Neutrophil (primary cell): Measurements from ENCODE around the gene NTM.

ENCODE experiments used
- H3K27ac ChIP-seq: fragments of 200-600 bp; sonication (generic); 2 replicates; pipeline ENCODE4 v1.5.1; 2016; ENCODE audit warnings: mild to moderate bottlenecking, moderate library complexity
- H3K27me3 ChIP-seq: fragments of 200-600 bp; sonication (generic); 2 replicates; pipeline ENCODE4 v1.6.0; 2016; ENCODE audit warnings: mild to moderate bottlenecking
- H3K36me3 ChIP-seq: fragments of 200-600 bp; sonication (generic); 2 replicates; pipeline ENCODE4 v1.5.1; 2017
- H3K4me1 ChIP-seq, 2 experiments: fragments of 200-600 bp in 1 of 2; sonication (generic) in 1 of 2; 1 replicate in 1 of 2; 2 replicates in 1 of 2; pipeline versions ENCODE4 v1.5.1 to v1.6.1; 2013 to 2016; ENCODE audit warnings: low read depth in 1 of 2, low read length in 1 of 2, mild to moderate bottlenecking in 1 of 2, moderate library complexity in 1 of 2; ENCODE audit not compliant: control insufficient read depth in 1 of 2, insufficient read depth in 1 of 2
- H3K4me3 ChIP-seq, 2 experiments: fragments of 200-600 bp in 1 of 2; sonication (generic) in 1 of 2; 1 replicate in 1 of 2; 2 replicates in 1 of 2; pipeline ENCODE4 v1.5.1; 2013 to 2016; ENCODE audit warnings: low read depth in 1 of 2, low read length in 1 of 2, mild to moderate bottlenecking in 1 of 2, moderate library complexity in 1 of 2
- H3K9me3 ChIP-seq: fragments of 200-600 bp; sonication (generic); 2 replicates; pipeline ENCODE4 v1.5.1; 2016
- CTCF ChIP-seq: fragments of 200-600 bp; sonication (generic); IDR thresholded peaks from 2 replicates; pipeline ENCODE4 v1.5.1; 2016; ENCODE audit warnings: antibody characterized with exemption

The NTM gene

DNA sequence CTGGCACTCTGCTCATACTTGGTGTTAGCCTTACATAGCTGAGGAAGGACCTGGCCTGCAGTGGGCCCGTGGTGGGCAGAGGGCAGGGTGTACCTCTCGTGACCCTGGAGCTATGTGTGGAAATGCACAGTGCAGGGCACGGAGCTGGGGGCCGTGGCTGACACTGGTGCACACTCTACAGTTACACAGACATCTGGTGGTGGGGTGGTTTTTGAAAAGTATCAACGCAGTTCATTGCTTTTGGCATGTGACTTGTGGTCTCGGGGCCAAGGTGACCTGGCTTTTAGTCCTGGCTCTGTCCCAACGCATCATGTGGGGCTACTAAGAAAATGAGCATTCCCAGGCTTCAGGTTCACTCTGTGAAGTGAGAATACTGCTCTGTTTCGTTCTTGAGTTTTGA, 553.6 kb downstream of the NTM start:
- H3K4me1 ChIP-seq, result no peaks in the 10 kb centered on the region
- no peaks in the 10 kb centered on the region for H3K9me3 ChIP-seq
- H3K36me3 ChIP-seq, result no peaks in the 10 kb centered on the region
- no peak overlapping the region for H3K4me3 ChIP-seq
- no peak overlapping the region for H3K27ac ChIP-seq
- H3K27me3 ChIP-seq, result peaks cover 5% of the 10 kb centered on the region
- TF ChIP-seq CTCF, result no peak

DNA sequence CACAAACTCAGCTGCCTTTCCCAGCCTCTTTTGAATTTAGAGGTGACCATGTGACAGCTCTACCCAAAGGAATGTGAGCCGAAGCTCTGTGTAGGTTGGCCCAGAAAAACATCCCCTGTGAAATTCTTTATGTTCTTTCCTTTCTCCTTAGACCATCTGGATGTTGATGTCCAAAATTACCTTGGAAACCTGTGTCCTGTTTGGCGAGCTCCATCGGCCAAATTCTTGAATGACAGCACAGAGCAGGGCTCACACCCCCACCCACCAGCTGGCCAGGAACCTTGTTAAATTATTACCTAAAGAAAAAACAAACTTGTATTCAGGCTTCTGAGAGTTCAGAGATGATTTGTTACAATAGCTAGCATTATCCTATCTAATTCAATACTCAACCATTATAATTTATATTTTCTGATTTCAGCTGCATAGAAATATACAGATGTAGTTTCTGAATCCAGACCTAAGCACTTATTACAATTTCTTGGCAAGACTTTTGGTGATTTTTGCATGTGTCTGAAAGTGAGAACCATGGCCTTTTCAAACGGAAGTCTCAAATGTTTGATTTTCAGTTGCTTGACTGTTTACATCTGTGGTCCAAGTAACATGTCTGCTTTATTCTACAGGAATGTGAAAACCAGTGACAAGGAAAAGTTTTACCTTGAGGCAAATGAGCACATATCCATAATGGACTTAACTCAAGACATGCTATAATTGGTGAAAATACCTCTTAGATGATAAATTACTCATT, 554.2 kb downstream of the NTM start:
- no peak overlapping the region for H3K4me3 ChIP-seq
- H3K4me1 ChIP-seq, result no peaks in the 10 kb centered on the region
- TF ChIP-seq CTCF, result no peak
- H3K36me3 ChIP-seq, result no peaks in the 10 kb centered on the region
- H3K9me3 ChIP-seq, result no peaks in the 10 kb centered on the region
- peaks cover 5% of the 10 kb centered on the region for H3K27me3 ChIP-seq
- no peak overlapping the region for H3K27ac ChIP-seq

DNA sequence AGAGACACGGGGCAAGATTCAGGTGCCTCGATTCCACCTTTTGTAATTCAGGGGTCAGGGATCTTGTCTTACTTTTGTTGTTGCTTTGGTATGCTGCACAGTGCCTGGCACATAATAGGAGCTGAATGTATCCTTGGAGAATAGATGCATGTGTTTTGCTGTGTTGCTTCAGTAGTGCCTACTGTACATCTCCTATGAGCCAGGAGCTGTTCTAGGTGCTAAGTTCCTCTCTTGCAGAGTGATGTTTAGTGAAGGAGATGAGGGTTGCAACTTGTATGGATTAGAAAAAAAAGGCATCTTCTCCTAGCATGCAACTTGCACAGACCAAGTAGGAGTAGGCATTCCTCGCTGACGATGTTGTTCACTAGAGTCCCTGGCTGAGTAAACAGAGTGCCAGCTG, 555.4 kb downstream of the NTM start:
- no peak overlapping the region for H3K27ac ChIP-seq
- H3K27me3 ChIP-seq, result no peaks in the 10 kb centered on the region
- no peaks in the 10 kb centered on the region for H3K4me1 ChIP-seq
- no peak for TF ChIP-seq CTCF
- no peak overlapping the region for H3K4me3 ChIP-seq
- no peaks in the 10 kb centered on the region for H3K9me3 ChIP-seq
- no peaks in the 10 kb centered on the region for H3K36me3 ChIP-seq

- Histone ChIP-seq H3K36me3 (no peaks in the 10 kb centered on the region), H3K27me3 (no peaks in the 10 kb centered on the region), H3K27ac (no peak overlapping the region), H3K4me1 (no peaks in the 10 kb centered on the region), H3K9me3 (no peaks in the 10 kb centered on the region), H3K4me3 (no peak overlapping the region)
- TF ChIP-seq CTCF, result no peak
Observed at GRCh38 chr11:131928992-131929391, 558.6 kb downstream of the NTM start.

DNA sequence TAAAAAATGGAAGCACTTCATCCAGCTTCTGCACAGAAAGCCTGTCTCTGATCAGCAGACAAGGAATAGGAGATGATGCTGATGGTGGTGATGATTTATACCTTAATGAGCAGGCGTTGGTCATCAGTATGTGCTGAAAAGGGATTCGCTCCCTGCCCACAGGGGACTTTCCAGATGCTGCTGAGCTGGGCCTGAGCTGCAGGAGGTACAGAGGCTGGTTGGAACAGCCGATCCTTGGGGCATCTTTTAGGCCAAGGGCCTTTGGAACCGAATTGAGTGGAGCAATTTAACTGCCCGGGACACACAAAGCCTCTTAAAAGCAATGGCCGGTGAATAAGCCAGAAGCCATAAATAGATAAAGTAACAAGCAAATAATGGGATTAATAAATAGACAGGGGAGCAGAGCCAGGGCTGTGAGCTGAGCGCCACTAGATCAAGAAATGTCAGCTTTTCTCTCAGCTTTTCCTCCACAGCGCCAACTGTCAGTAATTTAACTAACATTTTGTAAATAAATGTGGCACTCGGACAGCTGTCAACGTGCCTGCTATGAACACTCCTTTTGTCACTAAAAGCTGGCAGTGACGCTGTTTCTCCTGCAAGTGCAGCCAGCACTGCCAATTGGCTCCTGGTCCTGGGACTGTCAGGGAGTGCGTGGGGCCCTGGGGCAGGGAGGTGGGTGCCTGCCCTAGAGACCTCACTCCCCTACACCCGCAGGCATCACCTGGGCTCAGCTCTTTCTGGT, 562.3 kb downstream of the NTM start:
- Histone ChIP-seq H3K4me3 (no peak overlapping the region), H3K4me1 (no peaks in the 10 kb centered on the region), H3K27me3 (peaks cover 11% of the 10 kb centered on the region), H3K27ac (no peak overlapping the region), H3K9me3 (no peaks in the 10 kb centered on the region), H3K36me3 (no peaks in the 10 kb centered on the region)
- TF ChIP-seq CTCF, result no peak
